Sigmoid colon (tissue), 4 donors: ENCODE results near the gene TXNRD2.

ENCODE experiments used
- CTCF ChIP-seq, 4 experiments: fragments of 450-650 bp in 3 of 4; fragments of 200-600 bp in 1 of 4; IDR thresholded peaks; one replicate each; pipeline ENCODE4 v1.5.1; 2016 to 2019; ENCODE audit warnings: antibody characterized with exemption in 4 of 4, mild to moderate bottlenecking in 3 of 4, moderate library complexity in 2 of 4
- POLR2A ChIP-seq, 2 donors: fragments of 450-650 bp; IDR thresholded peaks; one replicate each; pipeline ENCODE4 v1.6.1; 2016; ENCODE audit warnings: antibody characterized with exemption in 2 of 2, mild to moderate bottlenecking in 2 of 2, moderate library complexity in 2 of 2
- POLR2AphosphoS5 ChIP-seq, 4 donors: sonication (generic); formaldehyde crosslinking; IDR thresholded peaks; one replicate each; pipeline ENCODE4 v1.6.1; 2017; ENCODE audit warnings: antibody characterized with exemption in 4 of 4

DNA sequence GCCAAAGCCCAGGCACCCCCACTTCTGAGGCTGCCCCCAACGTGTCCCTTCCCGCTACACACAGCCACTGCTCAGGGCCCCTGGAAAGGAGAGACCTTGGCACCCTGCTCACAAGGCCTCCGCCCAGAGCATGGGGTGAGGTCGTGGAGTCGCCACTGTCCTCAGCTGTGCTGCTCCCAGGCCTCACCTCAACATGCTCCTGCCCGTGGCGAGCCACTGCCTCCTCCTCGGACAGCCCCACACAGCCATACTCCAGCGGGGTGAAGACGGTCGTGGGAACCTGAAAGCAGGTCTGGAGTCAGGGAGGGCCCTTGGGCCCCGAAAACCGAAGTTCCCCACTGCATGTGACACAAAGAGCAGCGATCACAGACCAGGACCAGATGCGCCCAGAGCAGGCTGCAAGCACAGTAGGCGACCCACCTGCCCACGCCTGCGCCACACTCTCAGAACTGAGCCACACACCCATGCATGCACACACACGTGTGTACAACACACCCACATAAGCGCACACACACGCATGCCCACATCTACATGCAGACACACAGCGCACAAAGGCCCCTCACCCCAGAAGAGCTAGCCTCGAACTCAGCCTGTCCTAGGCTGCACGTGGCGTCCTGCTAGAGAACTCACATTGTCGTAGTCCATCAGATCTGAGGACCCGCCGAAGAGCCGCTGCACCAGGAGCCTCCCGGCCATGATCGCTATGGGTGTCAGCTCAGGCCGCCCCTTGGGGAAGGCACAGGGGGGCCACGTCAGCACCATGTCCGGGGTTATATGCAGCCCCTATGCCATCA, 61.4 kb downstream of the TXNRD2 start:
- TF ChIP-seq CTCF (IDR thresholded peaks at IDR 0.05): no peak
- TF ChIP-seq POLR2A (IDR thresholded peaks at IDR 0.05): no peak
- TF ChIP-seq POLR2AphosphoS5 (IDR thresholded peaks at IDR 0.05): no peak
